HEK293T (cell line): Measurements from ENCODE around the gene FCGBP.

Experiments
- CTCF ChIA-PET: fragments of 350-600 bp; formaldehyde crosslinking; extraction: SDS; loops from one replicate; lab custom pipeline; 2021; ENCODE audit warnings: antibody characterized with exemption, inconsistent platforms; lab: Yijun Ruan, JAX
- POLR2A ChIA-PET: fragments of 350-600 bp; formaldehyde crosslinking; extraction: SDS; loops from one replicate; lab custom pipeline; 2020; ENCODE audit warnings: antibody characterized with exemption, inconsistent platforms; lab: Yijun Ruan, JAX
- DNase-seq: peaks from one replicate; pipeline ENCODE4 v3.0.0; 2012; ENCODE audit warnings: mixed read lengths; ENCODE audit errors: extremely low spot score
- ARNT ChIP-seq: fragments of 450-650 bp; IDR thresholded peaks from 2 replicates; pipeline ENCODE4 v1.6.1; 2017; ENCODE audit warnings: mild to moderate bottlenecking
- BHLHE40 ChIP-seq: fragments of 450-650 bp; IDR thresholded peaks from 2 replicates; pipeline ENCODE4 v1.6.1; 2016; ENCODE audit warnings: mild to moderate bottlenecking, moderate library complexity, borderline replicate concordance
- CTBP1 ChIP-seq: fragments of 450-650 bp; IDR thresholded peaks from 2 replicates; pipeline ENCODE4 v1.6.1; 2016; ENCODE audit warnings: borderline replicate concordance
- ELF4 ChIP-seq: fragments of 450-650 bp; IDR thresholded peaks from 2 replicates; pipeline ENCODE4 v1.6.1; 2017; ENCODE audit warnings: antibody characterized with exemption
- FOXA1 ChIP-seq: fragments of 450-650 bp; IDR thresholded peaks from 2 replicates; pipeline ENCODE4 v1.6.1; 2016; ENCODE audit warnings: mild to moderate bottlenecking
- FOXK2 ChIP-seq: fragments of 450-650 bp; IDR thresholded peaks from 2 replicates; pipeline ENCODE4 v1.6.1; 2016; ENCODE audit warnings: mild to moderate bottlenecking
- FOXM1 ChIP-seq: fragments of 450-650 bp; IDR thresholded peaks from 2 replicates; pipeline ENCODE4 v1.6.1; 2017; ENCODE audit warnings: mild to moderate bottlenecking, borderline replicate concordance
- HDGF ChIP-seq: fragments of 450-650 bp; IDR thresholded peaks from 2 replicates; pipeline ENCODE4 v1.6.1; 2017; ENCODE audit warnings: antibody characterized with exemption, borderline replicate concordance
- L3MBTL2 ChIP-seq: fragments of 450-650 bp; conservative IDR thresholded peaks from 2 replicates; pipeline ENCODE4 v1.6.1; 2016; ENCODE audit warnings: mild to moderate bottlenecking
- LEF1 ChIP-seq: fragments of 450-650 bp; IDR thresholded peaks from 2 replicates; pipeline ENCODE4 v1.6.1; 2017; ENCODE audit warnings: mild to moderate bottlenecking, borderline replicate concordance
- NFRKB ChIP-seq: fragments of 450-650 bp; IDR thresholded peaks from 2 replicates; pipeline ENCODE4 v1.6.1; 2016; ENCODE audit warnings: mild to moderate bottlenecking, moderate library complexity
- PKNOX1 ChIP-seq: fragments of 450-650 bp; IDR thresholded peaks from 2 replicates; pipeline ENCODE4 v1.6.1; 2016
- SP1 ChIP-seq: fragments of 450-650 bp; IDR thresholded peaks from 2 replicates; pipeline ENCODE4 v1.6.1; 2017
- SUZ12 ChIP-seq: fragments of 450-650 bp; IDR thresholded peaks from 2 replicates; pipeline ENCODE4 v1.6.1; 2016; ENCODE audit warnings: mild to moderate bottlenecking
- TARDBP ChIP-seq: fragments of 450-650 bp; IDR thresholded peaks from 2 replicates; pipeline ENCODE4 v1.6.1; 2016
- ZNF384 ChIP-seq: fragments of 450-650 bp; IDR thresholded peaks from 2 replicates; pipeline ENCODE4 v1.6.1; 2016

Gene FCGBP

GRCh38 chr19:39934584-39935363 is at the start of gene FCGBP:
Gene FCGBP, minus strand, starts transcription at chr19:39934634.
- TF ChIP-seq SUZ12: no peak
- ChIA-PET CTCF (no interaction called here), POLR2A (no interaction called here)
- DNase-seq: no peak

DNA sequence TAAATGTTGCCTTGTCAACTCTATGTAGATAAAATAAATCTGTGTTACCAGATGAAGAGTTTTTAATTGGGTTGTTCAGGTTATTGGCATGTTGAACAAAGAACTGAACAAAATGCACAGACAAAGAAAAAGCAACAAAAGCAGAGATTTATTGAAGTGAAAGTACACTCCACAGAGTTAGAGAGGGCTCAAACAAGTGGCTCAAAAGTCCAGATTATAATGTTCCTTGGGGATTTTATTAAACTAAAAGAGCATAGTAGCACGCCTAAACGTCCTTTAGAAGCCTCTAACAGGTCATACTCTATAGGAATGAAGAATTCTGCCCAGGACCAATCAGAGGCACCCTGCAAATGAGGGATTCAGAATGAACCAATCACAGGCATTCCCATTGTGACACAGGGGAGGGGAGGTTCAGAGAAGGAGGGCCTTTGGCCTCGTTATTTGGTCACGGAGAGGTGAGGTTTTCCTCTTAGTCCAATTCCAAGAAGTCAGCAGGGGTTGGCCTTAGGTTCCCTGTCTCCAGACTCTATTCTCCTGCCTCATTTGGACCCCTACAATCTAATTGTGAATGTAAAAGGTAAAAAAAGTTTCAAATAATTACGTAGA is 49.4 kb upstream of the FCGBP start:
- ChIA-PET POLR2A (no interaction called here), CTCF (no interaction called here)
- TF ChIP-seq CTBP1 (no peak), PKNOX1 (no peak), SUZ12 (no peak), BHLHE40 (no peak), FOXK2 (no peak), HDGF (no peak), LEF1 (no peak), TARDBP (no peak), FOXM1 (no peak), SP1 (no peak), FOXA1 (no peak), ZNF384 (no peak)
- no peak for DNase-seq

GRCh38 chr19:39982883-39983282 is 48.4 kb upstream of the FCGBP start:
- ChIA-PET POLR2A (no interaction called here), CTCF (no interaction called here)
- no peak for TF ChIP-seq PKNOX1
- no peak for TF ChIP-seq HDGF
- TF ChIP-seq ZNF384: no peak
- no peak for TF ChIP-seq SUZ12
- TF ChIP-seq FOXM1: no peak
- no peak for DNase-seq

DNA sequence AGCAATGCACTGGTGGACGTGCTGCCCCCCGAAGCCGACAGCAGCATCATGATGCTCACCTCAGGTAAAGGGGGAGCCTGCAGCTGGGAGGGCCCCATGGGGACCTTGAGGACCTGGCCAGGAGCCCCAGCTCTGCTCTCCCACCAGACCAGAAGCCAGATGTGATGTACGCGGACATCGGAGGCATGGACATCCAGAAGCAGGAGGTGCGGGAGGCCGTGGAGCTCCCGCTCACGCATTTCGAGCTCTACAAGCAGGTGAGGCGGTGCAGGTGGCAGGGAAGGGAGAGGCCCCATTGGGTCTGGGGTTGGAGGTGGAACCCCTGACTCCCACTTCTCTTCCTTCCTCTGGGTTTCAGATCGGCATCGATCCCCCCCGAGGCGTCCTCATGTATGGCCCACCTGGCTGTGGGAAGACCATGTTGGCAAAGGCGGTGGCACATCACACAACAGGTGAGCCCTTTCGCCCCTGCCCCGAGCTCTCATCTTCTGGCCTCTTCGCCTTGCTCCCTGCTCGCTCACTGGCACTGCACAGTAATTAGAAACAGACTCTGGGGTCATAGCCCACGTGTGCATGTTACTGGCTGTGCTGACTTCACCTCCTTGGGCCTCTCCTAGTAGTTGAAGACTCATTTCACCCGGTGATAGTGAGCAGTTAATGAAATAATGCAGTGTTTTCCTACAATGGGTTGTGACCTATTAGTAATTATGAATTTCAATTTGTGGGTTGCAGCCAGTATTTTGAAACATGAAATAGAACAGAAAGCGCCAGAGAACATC is 40.1 kb upstream of the FCGBP start:
- DNase-seq: no peak
- no peak for TF ChIP-seq ZNF384
- TF ChIP-seq LEF1: no peak
- TF ChIP-seq SP1: no peak
- no peak for TF ChIP-seq L3MBTL2
- no peak for TF ChIP-seq PKNOX1
- no peak for TF ChIP-seq FOXM1
- no peak for TF ChIP-seq HDGF
- no peak for TF ChIP-seq FOXK2
- no peak for TF ChIP-seq CTBP1
- TF ChIP-seq ELF4: no peak
- TF ChIP-seq BHLHE40: no peak
- no peak for TF ChIP-seq NFRKB
- no peak for TF ChIP-seq ARNT
- no peak for TF ChIP-seq FOXA1
- no peak for TF ChIP-seq SUZ12
- no peak for TF ChIP-seq TARDBP
- ChIA-PET CTCF (no interaction called here), POLR2A (no interaction called here)

DNA sequence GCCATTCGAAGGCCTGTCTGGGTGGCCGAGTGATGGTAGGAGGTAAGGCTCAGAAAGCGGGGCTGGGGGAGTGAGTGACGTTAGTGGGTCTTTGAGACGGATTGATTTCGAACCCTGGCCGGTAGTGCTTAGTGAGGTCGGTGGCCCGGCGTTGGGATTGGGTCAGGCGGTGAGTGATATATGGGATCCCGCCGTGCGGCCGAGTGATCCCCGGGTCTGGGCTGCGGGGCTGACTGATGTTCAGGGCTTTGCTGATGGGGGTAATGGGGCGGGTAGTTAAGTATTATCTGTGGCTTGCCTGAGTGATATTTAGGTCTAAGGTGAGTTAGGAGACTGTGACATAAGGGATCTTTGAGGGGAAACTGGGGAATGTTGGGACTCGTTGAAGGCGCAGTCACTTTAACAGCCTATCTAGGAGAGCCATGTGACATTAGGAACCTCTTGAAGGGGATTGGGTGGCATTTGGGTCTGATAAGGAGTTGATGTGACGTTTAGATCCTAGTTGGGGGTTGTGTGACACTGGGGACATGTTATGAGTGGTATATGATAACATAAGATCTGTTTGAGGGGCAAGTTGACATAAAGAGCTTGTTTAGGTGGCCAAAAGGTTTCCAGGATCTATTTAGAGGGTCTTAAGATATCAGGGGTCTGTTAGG is 37.1 kb upstream of the FCGBP start:
- no peak for TF ChIP-seq L3MBTL2
- no peak for TF ChIP-seq LEF1
- no peak for TF ChIP-seq ZNF384
- TF ChIP-seq ARNT: no peak
- POLR2A ChIA-PET: interaction anchor here (1.0 to 2.5 kb wide), 15 partner anchors 7 to 536 kb away, joined by 3 to 16 read pairs (median 5); partner anchors contain the start of genes DYRK1B, FBL, RPS16 and ZNF546
- CTCF ChIA-PET: interaction anchor here (1.1 kb wide), 1 partner anchor 64 kb away, joined by 3 read pairs; no protein-coding TSS in a partner anchor
- peak; percentile 22 for DNase-seq
